HG03432 (cell line): ENCODE measurements around the gene SDHAF3.
"Not testable (repeated sequence)": the region's sequence is repeated elsewhere in the genome, so short reads cannot be mapped to it uniquely, and the experiment has no call there.

Source experiments
- ATAC-seq: cut with Tn5 transposase; IDR thresholded peaks from one replicate; pipeline ENCODE4 v1.9.1; 2021; ENCODE audit warnings: mild to moderate bottlenecking, moderate library complexity; ENCODE audit not compliant: unreplicated experiment

The SDHAF3 gene

DNA sequence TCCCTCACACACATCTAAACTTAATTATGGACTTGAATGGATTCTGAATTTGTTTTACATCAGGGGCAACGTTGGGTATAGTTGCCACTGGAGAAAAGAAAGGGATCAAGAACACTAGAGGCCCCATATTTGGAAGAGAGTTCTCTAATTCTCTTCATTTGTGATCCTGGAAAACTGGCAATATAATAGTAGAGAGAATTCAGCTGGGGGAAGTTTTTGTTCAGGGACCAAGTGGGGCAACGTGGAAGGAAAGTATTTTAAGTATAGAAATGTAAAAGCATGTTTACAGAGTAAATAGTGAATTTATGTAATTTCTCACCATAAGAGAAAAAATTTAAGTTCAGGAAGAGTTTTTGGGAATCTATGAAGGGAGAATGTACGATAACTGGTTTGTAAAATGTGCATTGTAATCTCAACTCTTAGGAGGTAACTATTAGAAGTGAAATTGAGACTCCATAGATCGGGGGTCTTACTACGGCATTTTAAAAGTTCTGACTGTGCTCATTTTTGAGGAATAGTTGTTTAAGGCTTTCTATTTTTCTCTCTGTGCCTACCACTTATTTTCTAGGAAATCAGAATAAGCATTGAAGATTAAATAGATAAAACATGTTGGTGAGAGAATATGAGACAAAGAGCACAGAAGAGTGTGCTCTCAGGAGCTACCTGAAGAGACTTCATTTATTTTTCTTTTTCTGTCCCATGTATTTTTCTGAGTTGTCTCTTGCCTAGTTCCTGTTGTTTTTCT lies 3.4 kb downstream of the SDHAF3 start:
- ATAC-seq: no peak

DNA sequence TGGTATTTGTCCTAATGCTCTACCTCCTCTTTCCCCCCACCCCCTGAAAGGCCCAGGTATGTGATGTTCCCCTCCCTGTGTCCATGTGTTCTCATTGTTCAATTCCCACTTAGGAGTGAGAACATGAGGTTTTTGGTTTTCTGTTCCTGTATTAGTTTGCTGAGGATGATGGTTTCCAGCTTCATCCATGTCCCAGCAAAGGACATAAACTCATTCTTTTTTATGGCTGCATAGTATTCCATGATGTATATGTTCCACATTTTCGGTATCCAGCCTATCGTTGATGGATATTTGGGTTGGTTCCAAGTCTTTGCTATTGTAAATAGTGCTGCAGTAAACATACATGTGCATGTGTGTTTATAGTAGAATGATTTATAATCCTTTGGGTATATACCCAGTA lies 5.6 kb downstream of the SDHAF3 start:
- not testable (repeated sequence) for ATAC-seq

DNA sequence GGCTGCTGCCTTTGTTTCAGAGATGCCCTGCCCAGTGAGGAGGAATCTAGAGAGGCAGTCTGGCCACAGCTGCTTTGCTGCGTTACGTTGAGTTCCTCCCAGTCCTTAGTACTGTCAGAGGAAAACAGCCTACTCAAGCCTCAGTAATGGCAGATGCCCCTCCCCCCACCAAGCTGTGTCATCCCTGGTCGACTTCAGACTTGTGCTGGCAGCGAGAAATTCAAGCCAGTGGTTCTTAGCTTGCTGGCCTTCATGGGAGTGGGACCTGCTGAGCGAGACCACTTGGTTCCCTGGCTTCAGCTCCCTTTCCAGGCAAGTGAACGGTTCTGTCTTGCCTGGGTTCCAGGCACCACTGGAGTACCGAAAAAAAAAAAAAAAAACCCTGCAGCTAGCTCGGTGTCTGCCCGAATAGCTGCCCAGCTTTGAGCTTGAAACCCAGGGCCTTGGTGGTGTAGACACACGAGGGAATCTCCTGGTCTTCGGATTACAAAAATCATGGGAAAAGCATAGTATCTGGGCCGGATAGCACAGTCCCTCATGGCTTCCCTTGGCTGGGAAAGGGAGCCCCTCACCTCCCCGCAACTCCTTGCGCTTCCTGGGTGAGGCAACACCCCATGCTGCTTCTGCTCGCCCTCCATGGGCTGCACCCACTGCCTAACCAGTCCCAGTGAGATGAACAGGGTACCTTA lies 9.1 kb downstream of the SDHAF3 start:
- ATAC-seq: no peak

DNA sequence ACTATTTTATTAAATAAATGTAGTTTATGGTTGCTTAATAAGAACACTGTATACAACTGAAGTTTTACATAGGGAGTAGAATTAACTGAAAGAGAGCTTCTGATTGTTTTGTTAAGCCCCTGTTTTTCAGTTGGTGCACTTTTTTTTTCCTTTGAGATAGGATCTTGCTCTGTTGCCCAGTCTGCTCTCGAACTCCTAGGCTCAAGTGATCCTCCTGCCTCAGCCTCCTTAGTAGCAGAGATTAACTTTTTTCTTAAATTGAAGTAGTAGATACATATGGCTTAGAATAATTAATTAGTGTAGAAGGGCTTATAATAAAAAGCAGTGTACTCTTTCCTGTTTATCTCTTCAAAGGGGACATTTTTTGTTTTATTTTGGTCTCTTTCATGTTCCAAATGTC lies 11.2 kb downstream of the SDHAF3 start:
- ATAC-seq: no peak

DNA sequence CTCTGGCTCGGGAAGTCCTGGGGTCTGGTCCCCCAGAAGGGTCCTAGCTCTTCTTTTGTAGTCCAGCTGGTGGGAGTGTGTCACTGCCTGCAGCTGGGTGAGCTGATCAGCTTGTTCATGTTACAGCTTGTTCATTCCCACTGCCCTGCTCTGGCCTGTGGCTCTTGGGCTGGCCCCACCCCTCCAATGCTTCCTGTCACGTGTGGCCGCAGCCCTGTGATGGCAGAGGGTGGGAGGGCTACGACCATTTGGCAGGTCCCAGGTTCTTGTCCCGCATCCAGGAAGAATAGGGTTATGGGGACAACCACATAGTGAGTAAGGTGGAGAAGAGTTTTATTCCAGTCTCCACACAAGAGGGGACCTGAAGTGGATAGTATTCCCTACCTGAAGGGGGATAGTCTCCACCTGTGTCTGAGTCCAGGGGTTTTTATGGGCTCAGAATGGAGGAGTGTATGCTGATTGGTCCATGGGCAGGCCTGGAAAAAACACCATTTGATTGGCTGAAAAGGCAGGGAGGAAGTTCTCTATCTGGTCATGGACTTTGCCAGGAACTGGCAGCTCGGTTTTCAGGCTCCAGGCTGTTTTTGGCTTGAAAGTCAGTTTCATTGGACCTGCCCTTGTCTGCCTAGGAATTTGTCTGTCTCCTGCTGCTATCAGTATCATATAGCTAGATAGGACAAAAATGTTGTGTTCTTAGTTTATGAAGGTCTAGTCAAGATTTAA lies 13.1 kb downstream of the SDHAF3 start:
- ATAC-seq: no peak

DNA sequence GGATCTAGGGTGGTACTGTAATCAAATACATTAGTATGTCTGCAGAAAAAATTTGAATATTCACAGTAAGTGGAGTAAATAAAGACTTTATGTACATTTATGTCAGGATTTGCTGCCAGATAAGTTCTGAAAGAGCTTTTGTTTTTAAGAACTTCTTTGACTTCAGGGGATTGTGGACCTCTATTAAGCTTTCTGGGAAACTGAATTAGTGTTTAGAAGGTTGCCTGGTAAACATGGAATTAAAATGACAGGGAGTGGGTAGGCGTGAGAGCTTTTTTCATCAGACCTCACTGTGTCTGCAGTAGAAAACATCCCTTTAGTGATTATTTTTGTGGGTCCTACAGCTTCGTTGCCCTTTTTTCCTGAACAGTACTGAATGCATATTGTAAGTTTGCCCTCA lies 15.7 kb downstream of the SDHAF3 start:
- no peak for ATAC-seq

DNA sequence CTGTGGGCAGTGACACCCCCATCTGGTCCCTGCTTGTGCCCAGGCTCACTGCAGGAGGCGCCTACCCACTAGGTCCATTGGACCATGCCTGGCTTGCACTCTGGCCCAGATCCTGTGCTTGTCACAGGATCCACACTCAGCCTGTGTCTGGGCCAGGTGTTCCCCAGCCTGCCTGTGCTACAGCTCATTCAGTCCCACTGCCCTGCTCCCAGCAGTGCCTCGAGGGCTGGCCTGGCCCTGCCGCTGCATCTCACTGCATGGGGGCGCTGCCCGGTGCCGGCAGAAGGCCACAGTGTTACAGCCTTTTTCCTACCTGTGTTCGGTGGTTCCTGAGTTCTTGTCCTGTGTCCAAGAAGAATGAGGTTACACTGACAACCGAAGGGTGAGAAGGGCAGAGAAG lies 21.3 kb downstream of the SDHAF3 start:
- ATAC-seq: no peak

DNA sequence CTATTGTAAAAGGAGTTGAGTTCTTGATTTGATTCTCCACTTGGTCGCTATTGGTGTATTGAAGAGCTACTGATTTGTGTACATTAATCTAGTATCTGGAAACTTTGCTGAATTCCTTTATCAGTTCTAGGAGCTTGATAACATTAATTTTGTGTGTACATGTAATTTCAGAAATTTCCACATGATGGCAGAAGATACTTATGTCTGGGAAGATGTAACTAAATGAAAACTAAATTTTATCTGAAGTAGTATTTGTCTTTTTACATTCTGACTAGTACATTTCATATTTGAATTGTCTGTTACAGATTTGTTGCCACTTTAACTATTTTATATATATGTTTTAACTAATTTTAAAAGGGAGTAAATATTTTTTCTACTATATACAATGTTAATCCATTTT lies 27.6 kb downstream of the SDHAF3 start:
- ATAC-seq: peak; percentile 52

DNA sequence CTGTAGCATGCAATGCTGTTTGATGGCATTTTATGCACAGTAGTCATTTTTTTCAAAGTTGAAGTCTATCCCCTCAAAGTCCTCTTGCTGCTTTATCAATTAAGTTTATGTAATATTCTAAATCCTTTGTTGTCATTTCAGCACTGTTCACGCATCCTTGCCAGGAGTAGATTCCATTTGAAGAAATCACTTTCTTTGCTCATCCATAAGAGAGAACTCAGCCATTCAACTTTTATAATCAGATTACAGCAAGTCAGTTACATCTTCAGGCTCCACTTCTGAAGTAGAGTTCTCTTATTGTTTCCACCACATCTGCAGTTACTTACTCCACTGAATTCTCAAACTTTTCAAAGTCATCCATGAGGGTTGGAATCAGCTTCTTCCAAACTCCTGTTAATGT lies 32.3 kb downstream of the SDHAF3 start:
- no peak for ATAC-seq

DNA sequence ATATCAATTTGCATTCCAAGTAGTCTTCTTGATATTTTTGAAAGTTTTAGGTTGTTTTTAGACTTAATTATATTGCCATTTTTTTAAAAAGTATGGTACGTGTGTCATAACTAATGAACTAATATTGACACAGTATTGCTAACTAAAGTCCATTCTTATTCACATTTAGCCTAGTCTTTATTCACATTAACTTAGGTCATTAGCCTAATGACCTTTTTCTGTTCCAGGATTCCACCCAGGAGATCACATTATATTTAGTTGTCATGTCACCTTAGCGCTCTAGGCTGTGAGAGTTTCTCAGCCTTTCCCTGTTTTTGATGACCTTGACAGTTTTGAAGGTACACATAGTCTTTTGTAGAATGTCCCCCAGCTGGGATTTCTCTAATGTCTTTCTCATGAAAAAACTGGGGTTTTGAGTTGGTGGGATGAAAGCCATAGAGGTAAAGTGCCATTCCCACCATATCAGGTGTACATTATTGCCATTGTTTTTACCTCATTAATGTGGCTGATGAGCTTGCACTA lies 38.5 kb downstream of the SDHAF3 start:
- no peak for ATAC-seq

DNA sequence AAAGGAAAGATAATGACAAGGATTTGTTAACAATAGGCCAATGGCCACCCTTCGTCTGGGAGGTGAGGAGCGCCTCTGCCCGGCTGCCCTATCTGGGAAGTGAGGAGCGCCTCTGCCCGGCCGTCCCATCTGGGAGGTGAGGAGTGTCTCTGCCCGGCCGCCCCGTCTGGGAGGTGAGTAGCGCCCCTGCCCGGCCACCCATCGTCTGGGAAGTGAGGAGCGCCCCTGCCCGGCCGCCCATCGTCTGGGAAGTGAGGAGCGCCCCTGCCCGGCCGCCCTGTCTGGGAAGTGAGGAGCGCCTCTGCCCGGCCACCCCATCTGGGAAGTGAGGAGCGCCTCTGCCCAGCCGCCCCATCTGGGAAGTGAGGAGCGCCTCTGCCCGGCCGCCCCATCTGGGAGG lies 42.5 kb downstream of the SDHAF3 start:
- ATAC-seq: not testable (repeated sequence)

DNA sequence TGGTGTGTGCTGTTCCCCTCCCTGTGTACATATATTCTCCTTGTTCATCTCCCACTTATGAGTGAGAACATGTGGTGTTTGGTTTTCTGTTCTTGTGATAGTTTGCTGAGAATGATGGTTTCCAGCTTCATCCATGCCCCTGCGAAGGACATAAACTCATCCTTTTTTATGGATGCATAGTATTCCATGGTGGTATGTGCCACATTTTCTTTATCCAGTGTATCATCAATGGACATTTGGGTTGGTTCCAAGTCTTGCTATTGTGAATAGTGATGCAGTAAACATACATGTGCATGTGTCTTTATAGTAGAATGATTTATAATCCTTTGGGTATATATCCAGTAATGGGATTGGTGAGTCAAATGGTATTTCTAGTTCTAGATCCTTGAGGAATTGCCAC lies 44.1 kb downstream of the SDHAF3 start:
- not testable (repeated sequence) for ATAC-seq

DNA sequence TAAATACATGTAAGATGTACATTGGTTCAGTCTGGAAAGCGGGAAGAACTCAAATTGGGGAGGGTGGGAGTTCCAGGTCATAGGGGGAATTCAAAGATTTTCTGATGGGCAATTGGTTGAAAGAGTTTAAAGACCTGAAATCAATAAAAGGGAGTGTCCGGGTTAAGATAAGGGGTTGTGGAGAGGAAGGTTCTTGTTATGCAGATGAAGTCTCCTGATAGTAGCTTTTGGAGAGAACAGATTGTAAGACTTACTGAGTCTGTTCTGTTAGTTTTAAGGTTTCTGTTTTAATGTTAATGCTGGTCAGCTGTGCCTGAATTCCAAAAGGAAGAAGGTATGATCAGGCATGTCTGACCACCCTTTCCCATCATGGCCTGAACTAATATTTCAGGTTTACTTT lies 48.8 kb downstream of the SDHAF3 start:
- ATAC-seq: no peak

DNA sequence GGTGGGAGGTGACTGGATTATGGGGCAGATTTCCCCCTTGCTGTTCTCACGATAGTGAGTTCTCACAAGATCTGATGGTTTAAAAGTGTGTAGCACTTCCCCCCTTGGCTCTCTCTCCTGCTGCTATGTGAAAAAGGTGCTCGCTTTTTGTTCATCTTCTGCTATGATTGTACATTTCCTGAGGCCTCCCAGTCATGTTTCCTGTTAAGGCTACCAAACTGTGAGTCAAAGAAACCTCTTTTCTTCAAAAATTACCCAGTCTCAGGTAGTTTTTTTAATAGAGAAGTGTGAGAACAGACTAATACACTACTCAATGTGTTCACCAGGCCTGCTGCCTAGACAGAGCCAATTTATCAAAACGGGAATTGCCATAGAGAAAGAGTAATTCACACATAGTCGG lies 49.7 kb downstream of the SDHAF3 start:
- ATAC-seq: no peak

DNA sequence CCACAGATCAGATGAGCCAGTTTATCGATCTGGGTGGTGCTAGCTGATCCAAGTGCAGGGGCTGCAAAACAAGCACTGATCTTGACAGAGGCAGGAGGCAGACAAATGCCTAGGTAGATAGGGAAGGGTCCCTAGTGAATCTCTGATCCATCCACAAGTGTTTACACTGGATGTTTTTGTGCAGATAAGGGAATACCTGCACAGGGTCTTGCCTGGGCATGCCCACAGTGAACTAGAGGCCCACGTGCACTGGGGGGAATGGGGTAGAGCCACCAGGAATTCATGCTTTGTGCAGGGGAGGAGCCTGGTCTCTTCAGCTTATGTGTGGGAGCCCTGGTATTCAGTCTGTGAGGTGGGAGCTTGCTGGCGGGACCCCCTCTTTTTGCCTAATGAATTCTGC lies 50.3 kb downstream of the SDHAF3 start:
- no peak for ATAC-seq

DNA sequence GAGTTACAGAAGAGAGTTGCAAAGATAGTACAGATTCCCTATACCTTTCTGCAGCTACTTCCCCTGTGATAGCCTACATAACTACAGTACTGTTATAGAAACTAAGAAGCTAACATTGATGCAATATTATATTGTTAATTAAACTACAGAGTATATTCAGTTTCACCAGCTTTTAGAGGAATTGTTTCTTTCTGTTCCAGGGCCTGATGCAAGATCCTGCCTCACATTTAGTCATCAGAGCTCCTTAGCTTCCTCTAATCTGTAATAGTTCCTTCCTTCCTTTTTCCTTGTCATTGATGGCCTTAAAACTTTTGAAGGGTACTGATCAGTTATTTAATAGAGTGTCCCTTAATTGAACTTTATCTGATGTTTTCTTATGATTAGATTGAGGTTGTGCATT lies 56.8 kb downstream of the SDHAF3 start:
- ATAC-seq: no peak

DNA sequence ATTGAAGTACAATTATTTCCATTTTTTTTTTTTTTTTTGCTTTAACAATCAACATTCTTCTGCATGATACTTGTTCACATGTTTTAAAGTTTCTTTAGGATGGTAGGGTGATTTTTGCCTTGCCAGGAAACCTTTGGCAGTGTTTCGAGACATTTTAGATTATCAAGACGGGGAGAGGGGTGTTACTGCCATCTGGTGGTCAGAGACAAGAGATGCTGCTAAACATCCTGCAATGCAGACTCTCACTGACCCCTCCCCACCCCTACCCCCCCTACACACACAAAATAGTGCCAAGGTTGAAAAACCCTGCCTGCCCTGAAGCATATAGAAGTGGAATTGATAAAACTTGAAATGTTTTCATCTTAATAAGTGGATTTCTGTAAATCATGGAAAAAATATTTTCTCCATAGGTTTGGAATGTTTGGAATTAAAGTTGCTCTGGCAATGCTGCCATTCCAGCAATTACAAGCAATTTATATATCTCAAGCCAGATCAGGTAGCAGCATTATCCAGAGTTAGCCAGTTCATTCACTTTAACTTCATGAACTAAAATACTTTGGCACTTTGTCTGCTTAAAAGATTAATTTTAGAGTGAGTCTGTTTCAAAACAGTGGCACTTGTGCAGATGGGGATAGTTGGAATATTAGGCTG lies 62.1 kb downstream of the SDHAF3 start:
- peak; percentile 77 for ATAC-seq

DNA sequence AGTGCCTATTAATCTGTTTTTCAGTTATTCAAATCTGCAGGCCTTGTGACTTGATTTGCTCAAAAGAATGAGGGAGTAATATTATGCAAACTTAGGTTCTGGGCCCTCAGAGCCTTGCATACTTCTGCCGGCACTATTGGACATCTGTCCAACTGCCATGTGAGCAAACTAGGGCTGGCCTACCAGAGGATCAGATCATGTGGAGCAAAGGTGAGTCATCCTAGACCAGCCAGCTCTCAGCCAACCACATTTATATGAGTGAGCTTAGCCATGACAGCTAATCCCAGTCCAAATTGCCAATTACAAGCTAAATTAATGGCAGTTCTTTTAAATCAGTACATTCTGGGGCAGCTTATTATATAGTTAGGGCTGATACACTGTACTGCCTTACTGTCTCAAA lies 69.6 kb downstream of the SDHAF3 start:
- no peak for ATAC-seq

DNA sequence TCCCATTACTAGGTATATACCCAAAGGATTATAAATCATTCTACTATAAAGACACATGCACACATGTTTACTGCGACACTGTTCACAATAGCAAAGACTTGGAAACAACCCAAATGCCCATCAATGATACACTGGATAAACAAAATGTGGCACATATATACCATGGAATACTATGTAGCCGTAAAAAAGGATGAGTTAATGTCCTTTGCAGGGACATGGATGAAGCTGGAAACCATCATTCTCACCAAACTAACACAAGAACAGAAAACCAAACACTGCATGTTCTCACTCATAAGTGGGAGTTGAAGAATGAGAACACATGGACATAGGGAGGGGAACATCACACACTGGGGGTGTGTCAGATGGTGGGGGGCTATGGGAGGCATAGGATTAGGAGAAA lies 78.7 kb downstream of the SDHAF3 start:
- not testable (repeated sequence) for ATAC-seq

DNA sequence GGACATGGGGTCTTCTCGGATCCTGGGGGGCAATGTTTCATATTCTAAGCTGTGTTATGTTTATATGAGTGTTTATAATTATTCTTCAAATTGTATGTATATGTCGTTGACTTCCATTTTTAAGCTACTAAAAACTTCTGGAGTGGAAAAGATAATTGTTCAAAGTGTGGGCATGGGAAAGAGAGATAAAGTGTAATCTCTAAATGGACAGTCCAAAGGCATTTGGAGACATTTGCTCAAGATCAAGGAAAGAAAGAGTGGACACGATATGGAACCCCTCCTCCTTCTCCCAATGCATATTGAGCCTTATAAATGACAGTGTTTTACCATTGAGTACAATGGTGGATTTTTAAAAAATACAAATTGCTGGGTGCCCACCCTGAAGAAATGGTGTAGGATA lies 81.1 kb downstream of the SDHAF3 start:
- ATAC-seq: no peak

DNA sequence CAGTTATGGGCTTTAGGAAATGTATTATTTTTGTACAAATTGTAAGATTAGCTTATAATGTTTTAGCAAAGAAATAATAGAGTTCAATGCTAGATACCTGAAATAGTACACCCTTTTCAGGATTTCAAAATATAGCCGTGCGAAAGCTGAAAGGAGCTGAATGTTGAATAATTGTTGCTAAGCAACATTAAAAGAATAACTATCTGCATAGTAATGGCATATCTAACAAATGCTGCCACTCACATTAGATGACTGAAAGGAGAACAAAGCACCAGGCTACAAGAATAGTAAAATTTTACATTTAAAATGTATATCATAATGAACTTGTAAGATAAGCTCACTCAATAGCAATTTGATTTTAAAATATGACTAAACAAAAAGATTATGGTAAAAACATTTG lies 82.5 kb downstream of the SDHAF3 start:
- ATAC-seq: no peak
